ENCODE results near the gene TK2.
A peak's percentile ranks its signal among the peaks of the same experiment; 100 is the strongest.

The TK2 gene

DNA sequence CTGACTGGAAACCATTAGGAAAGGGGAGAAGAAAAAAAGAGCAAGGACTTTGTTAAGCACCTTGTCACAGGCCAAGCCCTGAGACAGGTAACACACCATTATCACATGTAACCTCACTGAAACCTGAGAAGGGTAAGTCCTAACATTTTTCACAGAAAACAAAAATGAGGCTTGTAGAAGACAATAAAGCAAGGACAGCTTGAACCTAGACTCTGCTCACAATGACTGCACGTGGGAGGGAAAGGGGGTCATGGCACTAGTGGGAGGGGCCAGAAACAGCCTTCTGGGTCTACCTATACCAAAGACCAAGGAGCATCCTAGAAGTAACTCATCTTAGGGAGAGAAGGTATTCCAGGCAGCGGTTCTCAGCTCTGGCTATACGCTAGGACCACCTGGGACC, 7.5 kb downstream of the TK2 start:
- H3K27ac Mint-ChIP-seq, result no peak overlapping the region
- H3K27me3 Mint-ChIP-seq, result no peaks in the 10 kb centered on the region
- ATAC-seq, result no peak
- no peak overlapping the region for H3K4me3 Mint-ChIP-seq
- no peak for DNase-seq
- H3K9me3 Mint-ChIP-seq, result no peaks in the 10 kb centered on the region
- peaks cover 32% of the 10 kb centered on the region for H3K4me1 Mint-ChIP-seq

DNA sequence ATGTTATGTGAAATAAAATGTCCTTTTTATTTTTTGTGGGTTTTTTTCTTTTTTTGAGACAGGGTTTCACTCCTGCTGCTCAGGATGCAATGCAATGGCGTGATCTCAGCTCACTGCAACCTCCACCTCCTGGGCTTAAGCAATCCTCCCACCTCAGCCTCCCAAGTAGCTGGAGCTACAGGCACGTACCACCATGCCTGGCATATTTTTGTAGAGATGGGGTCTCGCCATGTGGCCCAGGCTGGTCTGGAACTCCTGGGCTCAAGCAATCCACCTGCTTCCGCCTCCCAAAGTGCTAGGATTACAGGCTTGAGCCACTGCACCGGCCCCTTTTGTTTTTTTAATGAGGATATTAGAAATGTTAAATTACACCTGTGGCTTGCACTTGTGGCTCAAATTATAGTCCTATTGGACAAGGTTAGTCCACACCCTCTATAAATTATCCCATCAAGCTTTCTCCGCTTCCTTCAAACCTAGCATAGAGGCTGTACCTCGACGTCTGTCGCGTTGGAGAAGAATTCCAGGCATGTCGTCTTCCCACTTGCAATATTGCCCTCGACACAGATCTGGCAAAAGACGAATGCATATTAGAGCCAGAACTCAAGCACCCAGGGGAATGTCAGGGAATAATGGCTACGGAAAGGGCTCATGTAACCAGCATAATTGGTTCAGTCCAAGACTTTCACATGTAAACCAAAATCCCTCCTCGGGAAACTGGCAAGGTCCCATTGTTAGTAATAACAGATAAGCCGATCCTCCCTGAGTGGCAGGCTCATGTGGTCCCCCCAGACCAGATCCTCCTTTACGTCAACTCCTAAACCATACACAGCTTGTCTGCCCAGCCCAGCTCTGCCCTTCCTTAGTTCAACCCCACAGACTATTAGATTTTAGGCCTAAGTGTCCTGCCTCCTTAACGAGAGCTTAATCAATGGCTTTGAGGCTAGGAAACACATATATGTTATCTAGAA, 8.2 kb downstream of the TK2 start:
- no peak for ATAC-seq

DNA sequence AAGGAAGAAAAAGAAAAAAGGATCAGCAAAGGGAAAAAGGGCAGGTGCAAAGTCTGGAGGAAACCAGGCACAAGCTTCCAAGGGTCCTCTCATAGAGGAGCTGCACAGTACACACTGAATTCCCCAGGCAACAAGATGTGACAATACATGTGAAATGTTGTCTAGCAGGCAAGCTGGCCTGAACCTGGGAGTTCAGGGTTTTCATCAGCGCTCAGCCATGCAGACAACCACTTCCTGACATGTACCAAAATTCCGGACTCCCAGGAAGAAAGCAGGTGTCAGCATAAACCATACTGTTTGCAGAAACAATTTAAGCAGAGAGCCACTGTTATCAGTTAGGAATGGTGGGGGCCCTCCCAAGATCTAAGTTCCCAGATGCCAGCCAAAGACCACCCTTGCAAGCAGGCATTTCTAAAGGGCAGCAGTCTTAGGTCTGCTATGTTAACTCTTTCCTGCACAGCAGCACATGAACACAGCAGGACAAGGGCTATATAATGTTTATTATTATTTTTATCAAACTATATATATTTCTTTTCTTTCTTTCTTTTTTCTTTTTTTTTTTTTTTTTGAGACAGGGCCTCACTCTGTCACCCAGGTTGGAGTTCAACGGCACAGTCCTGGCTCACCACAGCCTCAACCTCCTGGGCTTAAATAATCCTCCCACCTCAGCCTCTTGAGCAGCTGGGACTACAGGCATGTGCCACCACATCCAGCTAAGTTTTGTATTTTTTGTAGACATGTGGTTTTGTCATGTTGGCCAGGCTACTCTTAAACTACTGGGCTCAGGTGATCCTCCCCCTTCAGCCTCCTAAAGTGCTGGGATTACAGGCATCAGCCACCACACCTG, 10.1 kb downstream of the TK2 start:
- H3K4me3 Mint-ChIP-seq, result no peak overlapping the region
- H3K9me3 Mint-ChIP-seq, result no peaks in the 10 kb centered on the region
- H3K27ac Mint-ChIP-seq, result no peak overlapping the region
- ATAC-seq (no peak), DNase-seq (no peak)
- peaks cover 26% of the 10 kb centered on the region for H3K4me1 Mint-ChIP-seq
- H3K27me3 Mint-ChIP-seq, result no peaks in the 10 kb centered on the region

More for the DNA sequence above, 8.2 kb downstream of the TK2 start:
- DNase-seq, result no peak
- no peaks in the 10 kb centered on the region for H3K9me3 Mint-ChIP-seq
- H3K27ac Mint-ChIP-seq, result no peak overlapping the region
- no peak overlapping the region for H3K4me3 Mint-ChIP-seq
- H3K4me1 Mint-ChIP-seq, result peaks cover 26% of the 10 kb centered on the region
- H3K27me3 Mint-ChIP-seq, result no peaks in the 10 kb centered on the region

DNA sequence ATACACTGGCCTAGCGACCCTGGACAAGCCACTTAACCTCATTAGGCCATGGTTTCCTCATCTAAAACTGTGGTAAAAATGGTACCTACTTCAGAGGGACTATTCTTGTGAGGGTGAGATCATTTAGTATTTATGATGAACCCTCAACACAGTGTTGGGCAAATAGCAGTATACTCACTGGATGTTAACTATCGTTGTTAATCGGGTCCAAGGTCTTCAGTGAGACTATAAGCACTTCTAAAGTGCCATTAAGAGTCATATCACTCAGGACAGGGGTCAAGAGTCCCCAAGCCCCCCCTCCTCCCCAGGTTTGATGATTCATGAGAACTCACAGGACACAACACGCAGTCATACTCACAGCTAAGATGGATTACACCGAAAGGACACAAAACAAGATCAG, 11.0 kb downstream of the TK2 start:
- ATAC-seq (no peak), DNase-seq (no peak)
- Mint-ChIP-seq H3K4me1 (peaks cover 20% of the 10 kb centered on the region), H3K4me3 (no peak overlapping the region), H3K9me3 (no peaks in the 10 kb centered on the region), H3K27ac (no peak overlapping the region), H3K27me3 (no peaks in the 10 kb centered on the region)

DNA sequence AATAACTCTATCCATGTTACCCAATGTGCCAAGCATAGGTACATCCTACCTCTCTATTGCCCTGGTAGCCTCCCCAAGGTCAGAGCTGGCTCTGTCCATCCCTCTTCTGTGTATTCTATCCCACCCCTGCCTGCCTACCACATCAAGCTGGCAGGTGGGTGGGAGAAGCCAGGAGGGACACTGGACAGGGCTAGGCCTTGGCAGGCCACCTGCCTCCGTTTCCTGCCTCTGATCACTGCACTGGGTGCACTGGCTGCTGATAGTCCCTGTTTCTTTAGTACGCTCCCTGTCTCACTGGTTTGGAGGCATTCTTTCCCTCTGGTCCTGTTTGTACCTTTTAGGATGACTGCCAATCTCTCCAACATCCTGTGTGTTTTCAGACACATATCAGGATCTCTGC, 12.7 kb downstream of the TK2 start:
- H3K27ac Mint-ChIP-seq, result no peak overlapping the region
- H3K4me3 Mint-ChIP-seq, result no peak overlapping the region
- H3K4me1 Mint-ChIP-seq, result peaks cover 16% of the 10 kb centered on the region
- DNase-seq (no peak), ATAC-seq (no peak)
- H3K9me3 Mint-ChIP-seq, result no peaks in the 10 kb centered on the region
- H3K27me3 Mint-ChIP-seq, result no peaks in the 10 kb centered on the region

DNA sequence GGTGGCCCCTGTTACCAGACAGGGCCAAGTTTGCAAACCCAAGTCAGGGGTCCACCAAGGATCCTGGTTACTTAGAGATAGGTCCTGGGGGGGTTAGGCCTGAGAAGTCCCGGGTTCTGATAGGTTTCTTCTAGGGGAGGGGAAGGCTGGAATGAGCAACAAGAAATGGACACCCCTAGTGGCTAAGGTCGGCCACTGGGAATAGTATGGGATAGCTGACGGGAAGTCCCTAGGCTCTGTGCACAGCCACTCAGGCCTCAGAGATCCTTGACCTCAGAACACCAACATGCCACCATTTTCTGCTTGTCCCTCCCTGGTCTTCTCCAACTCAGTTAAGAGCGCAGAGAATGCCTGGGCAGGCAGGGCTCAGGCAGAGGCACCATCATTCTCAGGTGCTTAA, 13.4 kb downstream of the TK2 start:
- DNase-seq (no peak), ATAC-seq (no peak)
- H3K4me1 Mint-ChIP-seq, result peaks cover 16% of the 10 kb centered on the region
- H3K9me3 Mint-ChIP-seq, result no peaks in the 10 kb centered on the region
- H3K27me3 Mint-ChIP-seq, result no peaks in the 10 kb centered on the region
- no peak overlapping the region for H3K27ac Mint-ChIP-seq
- no peak overlapping the region for H3K4me3 Mint-ChIP-seq

DNA sequence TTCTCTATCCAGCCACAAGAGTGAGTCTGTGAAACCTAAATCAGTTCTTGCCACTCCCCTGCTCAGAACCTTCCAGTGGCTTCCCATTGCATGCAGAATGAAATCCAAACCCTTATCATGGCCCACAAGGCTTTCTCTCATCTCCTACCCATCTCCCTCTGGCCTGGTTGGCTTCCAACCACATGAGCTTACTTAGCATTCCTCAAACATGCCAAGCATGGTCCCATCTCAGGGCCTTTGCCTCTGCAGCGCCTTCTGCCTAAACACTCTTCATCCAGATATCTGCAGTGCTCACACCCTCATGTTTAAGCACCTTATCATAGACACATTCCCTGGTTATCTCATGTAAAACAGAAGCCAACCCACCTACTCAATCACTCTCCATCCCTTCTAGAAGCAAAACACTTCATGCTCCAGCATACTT, 15.5 kb downstream of the TK2 start:
- Mint-ChIP-seq H3K4me1 (peaks cover 12% of the 10 kb centered on the region), H3K27ac (no peak overlapping the region), H3K27me3 (no peaks in the 10 kb centered on the region), H3K9me3 (no peaks in the 10 kb centered on the region), H3K4me3 (no peak overlapping the region)
- no peak for DNase-seq
- ATAC-seq, result no peak

DNA sequence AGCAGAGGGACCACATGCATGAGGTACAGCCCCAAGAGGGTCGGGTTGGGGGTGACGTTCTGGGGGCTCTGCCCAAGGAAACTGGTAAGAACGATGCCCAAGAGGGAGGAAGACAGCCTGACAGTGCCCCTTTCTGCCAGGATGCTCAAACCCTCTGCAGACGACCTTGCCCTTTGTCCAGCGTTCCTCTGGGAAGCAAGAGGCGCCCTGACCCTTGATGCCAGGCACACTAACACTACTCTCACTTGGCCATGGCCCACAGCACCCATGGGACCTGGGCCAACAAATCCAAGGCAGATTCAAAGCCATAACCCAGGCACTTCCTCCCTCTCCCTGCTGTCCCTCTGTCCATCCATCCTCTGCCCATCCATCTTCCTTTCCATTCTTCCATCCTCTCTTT, 20.4 kb downstream of the TK2 start:
- ATAC-seq, result no peak
- Mint-ChIP-seq H3K27ac (no peak overlapping the region), H3K9me3 (no peaks in the 10 kb centered on the region), H3K27me3 (no peaks in the 10 kb centered on the region), H3K4me3 (no peak overlapping the region), H3K4me1 (peaks cover 50% of the 10 kb centered on the region)
- no peak for DNase-seq

DNA sequence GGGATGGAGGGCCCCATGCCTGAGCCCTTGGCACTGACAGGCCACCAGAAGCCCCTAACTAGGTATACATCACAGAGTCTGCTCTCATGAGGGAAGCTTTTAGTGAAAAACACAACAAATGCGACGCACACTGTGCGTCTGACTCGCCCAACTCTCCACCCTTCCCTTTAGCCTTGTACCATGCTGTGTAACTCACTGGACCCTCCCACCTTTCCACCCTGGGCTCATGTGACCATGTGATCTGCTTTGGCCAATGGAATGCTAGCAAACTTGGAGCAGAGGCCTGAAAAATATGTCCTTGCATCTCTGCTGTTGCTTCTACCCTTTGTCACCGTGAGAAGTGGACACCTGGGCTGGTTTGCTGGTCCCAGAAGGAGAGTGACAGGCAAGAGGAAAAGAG, 21.6 kb downstream of the TK2 start:
- no peak for ATAC-seq
- peaks cover 62% of the 10 kb centered on the region for H3K4me1 Mint-ChIP-seq
- no peak overlapping the region for H3K4me3 Mint-ChIP-seq
- no peaks in the 10 kb centered on the region for H3K27me3 Mint-ChIP-seq
- no peak for DNase-seq
- H3K27ac Mint-ChIP-seq, result no peak overlapping the region
- no peaks in the 10 kb centered on the region for H3K9me3 Mint-ChIP-seq

DNA sequence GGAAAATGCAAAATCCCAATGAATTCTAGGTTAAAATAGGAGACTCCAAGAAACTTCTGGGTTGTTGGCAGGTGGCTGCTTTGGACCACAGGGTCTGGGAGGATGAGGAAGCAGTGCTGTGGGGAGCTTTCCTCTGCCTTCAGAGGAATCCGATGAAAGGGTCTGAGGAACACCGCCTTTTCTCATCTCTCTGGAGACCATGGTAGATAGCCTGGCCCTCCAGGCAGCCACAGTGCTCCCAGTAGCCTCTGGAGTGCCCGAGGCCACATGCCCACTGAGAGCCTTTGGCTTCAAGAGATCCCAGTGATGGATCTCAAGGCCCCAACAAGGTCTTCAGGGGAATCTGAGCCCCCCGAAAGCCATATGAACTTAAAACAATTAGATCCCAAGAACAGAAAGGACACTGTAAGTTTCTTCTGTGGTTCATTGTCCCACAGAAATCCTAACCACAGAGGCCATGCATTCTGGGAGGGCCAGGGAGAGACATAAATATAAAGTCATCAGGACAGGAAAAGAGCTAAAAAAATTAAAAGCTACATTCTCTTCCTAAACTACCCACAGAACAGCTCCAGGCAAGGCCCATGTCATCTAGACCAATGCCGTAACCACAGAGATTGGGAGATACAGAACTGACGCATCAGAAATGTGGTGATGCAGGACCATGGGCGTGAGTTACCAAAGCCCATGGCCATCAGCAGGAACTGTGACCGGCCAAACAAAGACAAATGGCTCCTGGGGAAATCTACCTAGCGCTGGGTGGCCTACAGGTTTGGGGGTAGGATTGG, 24.3 kb downstream of the TK2 start:
- ATAC-seq (no peak), DNase-seq (no peak)
- Mint-ChIP-seq H3K4me1 (peaks cover 89% of the 10 kb centered on the region), H3K4me3 (no peak overlapping the region), H3K27me3 (no peaks in the 10 kb centered on the region), H3K27ac (no peak overlapping the region), H3K9me3 (no peaks in the 10 kb centered on the region)

DNA sequence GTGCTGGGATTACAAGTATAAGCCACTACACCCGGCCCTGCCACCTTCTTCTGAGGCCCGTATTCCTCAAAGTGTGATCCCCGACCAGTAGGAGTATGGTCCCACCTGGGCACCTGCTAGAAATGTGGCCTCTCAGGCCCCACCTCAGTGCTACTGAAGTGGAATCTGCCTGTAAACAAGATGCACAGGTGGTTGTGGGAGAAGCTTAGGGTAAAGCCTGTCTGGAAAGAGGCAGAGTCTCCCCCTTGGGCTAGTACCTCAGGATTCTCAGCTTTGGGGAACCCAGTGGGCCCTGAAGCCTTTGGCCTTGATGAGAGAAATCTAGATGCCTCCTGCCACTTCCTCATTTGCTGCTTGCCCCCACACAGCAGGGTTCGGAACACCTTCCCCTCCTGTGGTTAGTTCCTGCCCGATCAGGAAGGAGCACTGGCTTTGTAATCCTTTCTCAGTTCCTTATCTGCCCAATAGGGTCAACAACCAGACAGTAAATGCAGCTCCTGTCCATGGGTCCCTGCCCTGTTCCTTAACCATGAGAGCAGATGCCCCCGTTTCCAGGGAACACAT, 25.2 kb downstream of the TK2 start:
- DNase-seq (peak in 1 of 2 donors; percentile 58), ATAC-seq (no peak)
- Mint-ChIP-seq H3K9me3 (no peaks in the 10 kb centered on the region), H3K4me3 (peak overlapping the region; percentile 74 to 86), H3K27me3 (no peaks in the 10 kb centered on the region), H3K4me1 (peaks cover 94% of the 10 kb centered on the region), H3K27ac (peak overlapping the region; percentile 99 to 100)

DNA sequence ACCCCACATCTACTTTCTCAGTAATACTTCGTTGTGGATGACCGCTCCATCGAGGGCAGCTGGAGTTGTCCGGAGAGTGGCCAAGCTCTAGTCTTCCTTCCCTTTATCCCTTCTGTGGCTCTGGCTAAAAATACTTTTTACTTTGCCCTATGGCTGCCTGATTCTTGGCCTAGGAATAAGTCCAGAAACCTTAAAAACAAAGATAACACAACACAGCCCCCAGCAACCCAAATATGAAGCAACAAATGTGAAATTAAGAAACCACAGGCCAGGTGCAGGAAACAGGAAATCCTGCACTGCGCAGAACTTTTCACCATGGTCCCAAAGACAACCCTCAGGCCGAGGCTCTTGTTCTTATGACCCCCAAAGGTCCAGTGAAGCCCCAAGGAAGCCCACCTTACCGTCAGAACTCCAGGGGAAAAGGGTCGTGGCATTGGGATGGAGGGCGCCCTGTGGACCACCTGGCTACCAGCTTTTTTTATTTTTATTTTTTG, 26.0 kb downstream of the TK2 start:
- Mint-ChIP-seq H3K4me1 (peaks cover 93% of the 10 kb centered on the region), H3K4me3 (peak overlapping the region; percentile 74 to 86), H3K27me3 (no peaks in the 10 kb centered on the region), H3K27ac (peak overlapping the region; percentile 99 to 100), H3K9me3 (no peaks in the 10 kb centered on the region)
- ATAC-seq (peak; percentile 56), DNase-seq (peak; percentile 43 to 72)

DNA sequence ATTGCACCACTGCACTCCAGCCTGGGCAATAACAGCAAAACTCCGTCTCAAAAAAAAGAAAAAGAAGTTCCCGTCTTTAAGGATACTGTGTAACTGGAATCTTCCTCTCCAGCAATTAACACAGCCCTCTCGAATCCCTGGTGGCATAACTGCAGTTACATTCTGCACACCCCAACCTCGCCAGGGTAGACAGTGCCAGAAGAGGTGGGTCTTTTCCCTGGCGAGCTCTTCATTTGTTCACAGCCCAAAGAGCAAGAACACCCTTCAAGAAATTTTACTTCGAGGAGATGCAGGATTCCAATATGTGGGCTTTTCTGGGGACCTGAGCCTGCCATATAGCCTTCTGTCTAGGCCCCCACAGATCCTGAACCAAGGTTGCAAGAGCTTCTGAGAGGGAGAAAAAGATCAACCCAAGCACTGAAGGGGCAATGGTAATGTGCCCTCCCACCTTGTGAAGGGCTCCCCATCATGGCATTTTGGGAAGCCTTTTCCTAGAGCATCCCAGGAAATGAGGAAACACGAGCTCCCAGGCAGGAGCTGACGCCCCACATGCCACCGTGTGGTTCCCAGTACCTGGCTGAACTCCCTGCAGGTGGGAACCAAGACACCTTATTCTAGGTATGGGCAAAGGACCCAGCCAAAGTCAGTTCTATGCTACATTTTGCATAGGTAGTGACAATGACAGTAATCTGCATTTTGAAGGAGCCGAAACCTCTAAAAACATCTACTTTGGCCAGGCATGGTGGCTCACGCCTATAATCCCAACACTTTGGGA, 26.9 kb downstream of the TK2 start:
- peaks cover 95% of the 10 kb centered on the region for H3K4me1 Mint-ChIP-seq
- no peak for DNase-seq
- peak overlapping the region; percentile 74 to 86 for H3K4me3 Mint-ChIP-seq
- H3K27me3 Mint-ChIP-seq, result no peaks in the 10 kb centered on the region
- peak overlapping the region; percentile 99 to 100 for H3K27ac Mint-ChIP-seq
- no peak for ATAC-seq
- H3K9me3 Mint-ChIP-seq, result no peaks in the 10 kb centered on the region

DNA sequence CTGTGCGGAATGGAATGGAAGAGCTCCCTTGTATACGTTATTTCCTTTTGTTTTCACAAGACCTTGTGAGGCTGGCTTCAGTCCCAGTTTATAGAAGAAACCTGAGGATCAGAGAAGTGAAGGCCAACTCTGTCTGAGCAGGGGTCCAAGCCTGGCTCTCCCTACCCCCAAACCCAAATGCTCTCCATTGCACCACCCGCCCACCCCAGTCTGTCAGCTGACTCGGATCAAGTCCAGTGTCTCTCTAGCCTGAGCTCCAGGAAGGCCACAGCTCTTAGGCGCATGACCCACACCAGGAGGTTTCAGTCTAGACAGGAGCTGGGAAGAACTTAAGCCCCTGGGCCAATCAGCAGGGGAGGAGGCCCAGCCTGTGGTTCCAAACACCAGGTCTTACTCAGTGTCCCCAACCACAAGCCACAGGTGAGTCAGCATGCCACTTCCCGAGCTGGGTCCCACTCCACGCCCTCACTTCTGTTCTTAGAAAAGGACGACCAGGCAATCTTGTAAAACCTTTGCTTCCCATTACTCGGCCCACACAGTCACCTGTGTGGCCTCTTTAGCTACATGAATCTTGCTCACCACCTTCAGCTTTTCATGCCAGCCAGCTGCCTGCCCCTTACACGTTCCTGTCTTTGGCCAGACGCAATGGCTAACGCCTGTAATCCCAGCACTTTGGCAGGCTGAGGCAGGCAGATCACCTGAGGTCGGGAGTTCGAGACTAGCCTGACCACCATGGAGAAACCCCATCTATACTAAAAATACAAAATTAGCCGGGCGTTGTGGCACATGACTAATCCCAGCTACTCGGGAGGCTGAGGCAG, 27.8 kb downstream of the TK2 start:
- Mint-ChIP-seq H3K27me3 (no peaks in the 10 kb centered on the region), H3K9me3 (no peaks in the 10 kb centered on the region), H3K4me3 (peak overlapping the region; percentile 74 to 86), H3K4me1 (peaks cover 95% of the 10 kb centered on the region), H3K27ac (peak overlapping the region; percentile 99 to 100)
- ATAC-seq, result peak; percentile 94
- DNase-seq, result peak; percentile 86 to 96

Measured in stimulated activated naive CD8-positive, alpha-beta T cell treated with anti-CD3 and anti-CD28 coated beads, Interleukin-15, amount 100 ng/mL, for 72 hours (primary cell).